Liver (tissue), 3 donors: Measurements from ENCODE around the gene EHD1.

ENCODE experiments used
- CTCF ChIP-seq: fragments of 150-350 bp; IDR thresholded peaks from 2 replicates; pipeline ENCODE4 v1.5.1; 2017; ENCODE audit warnings: improper control_type of control experiment, low read depth, low read length; ENCODE audit not compliant: missing input control
- EGR1 ChIP-seq, 2 donors: IDR thresholded peaks; 2 replicates each; pipeline ENCODE4 v1.6.1; 2016 to 2018; ENCODE audit warnings: antibody characterized with exemption in 2 of 2, low read depth in 2 of 2
- FOXA1 ChIP-seq: IDR thresholded peaks from 2 replicates; pipeline ENCODE4 v1.6.1; 2016; ENCODE audit warnings: antibody characterized with exemption
- GABPA ChIP-seq, 2 donors: IDR thresholded peaks in 1 of 2; conservative IDR thresholded peaks in 1 of 2; 2 replicates each; pipeline ENCODE4 v1.6.1; 2016; ENCODE audit warnings: antibody characterized with exemption in 2 of 2, mild to moderate bottlenecking in 1 of 2, moderate library complexity in 1 of 2
- MAX ChIP-seq: IDR thresholded peaks from 2 replicates; pipeline ENCODE4 v1.6.1; 2016; ENCODE audit warnings: antibody characterized with exemption
- RAD21 ChIP-seq, 2 donors: IDR thresholded peaks; 2 replicates each; pipeline ENCODE4 v1.6.1; 2016; ENCODE audit warnings: antibody characterized with exemption in 2 of 2, mild to moderate bottlenecking in 2 of 2
- SP1 ChIP-seq: IDR thresholded peaks from 2 replicates; pipeline ENCODE4 v1.6.1; 2018; ENCODE audit warnings: antibody characterized with exemption, mild to moderate bottlenecking
- TAF1 ChIP-seq: conservative IDR thresholded peaks from 2 replicates; pipeline ENCODE4 v1.6.1; 2016; ENCODE audit warnings: antibody characterized with exemption, mild to moderate bottlenecking
- YY1 ChIP-seq: IDR thresholded peaks from 2 replicates; pipeline ENCODE4 v1.6.1; 2016; ENCODE audit warnings: antibody characterized with exemption, mild to moderate bottlenecking
- TF ChIP-seq, protein P1 (sequence below): IDR thresholded peaks from 2 replicates; pipeline ENCODE4 v1.6.1; 2016; ENCODE audit warnings: antibody characterized with exemption, mild to moderate bottlenecking
- TF ChIP-seq, protein P2 (sequence below): IDR thresholded peaks from 2 replicates; pipeline ENCODE4 v1.6.1; 2016; ENCODE audit warnings: antibody characterized with exemption
- TF ChIP-seq, protein P3 (sequence below): IDR thresholded peaks from 2 replicates; pipeline ENCODE4 v1.6.1; 2016; ENCODE audit warnings: antibody characterized with exemption
- donor health status: healthy.
- donor health status: healthy.

DNA sequence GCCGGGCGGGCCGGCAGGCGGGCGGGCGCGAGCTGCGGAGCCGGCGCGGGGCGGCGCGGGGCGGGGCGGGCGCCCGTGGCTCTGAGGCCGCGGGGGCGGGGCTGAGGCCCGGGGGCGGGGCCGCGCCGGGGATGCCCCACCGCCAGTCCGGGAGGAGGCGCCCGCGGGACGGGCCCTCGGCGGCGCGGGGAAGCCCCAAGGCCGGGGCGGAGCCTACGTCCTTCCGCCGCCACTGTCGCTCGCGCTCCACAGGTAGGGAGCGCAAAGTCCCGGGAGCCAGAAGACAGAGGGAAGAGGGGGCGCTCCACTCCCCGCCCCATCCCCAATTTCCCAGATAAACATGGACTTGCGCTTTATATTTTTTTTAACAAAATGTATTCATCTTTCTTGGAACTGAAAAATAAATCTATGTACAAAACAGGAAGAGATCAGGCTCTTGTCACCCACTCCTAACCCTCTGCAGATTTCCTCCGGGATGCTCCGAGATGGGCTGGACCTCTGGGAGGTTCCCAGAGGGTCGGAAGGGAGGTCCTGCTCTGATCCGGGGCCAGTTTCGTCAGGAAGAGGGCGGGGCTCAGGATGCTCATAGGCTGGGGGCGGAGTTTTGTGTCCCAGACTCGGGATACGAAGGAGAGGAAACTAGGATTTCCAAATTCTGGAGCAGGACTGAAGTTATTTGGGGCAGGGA is 75.1 kb downstream of the EHD1 start, which contains the start of gene MAP4K2:
- TF ChIP-seq CTCF (peak; percentile 4), FOXA1 (no peak), EGR1 (IDR thresholded peaks at IDR 0.05; ENCODE audit: low read depth in 2 of 2) (no peak), SP1 (peak; percentile 35), RAD21 (IDR thresholded peaks at IDR 0.05) (no peak), TAF1 (no peak), GABPA (IDR thresholded peaks at IDR 0.05 in 1 of 2, conservative IDR thresholded peaks at IDR 0.05 in 1 of 2) (peak in 1 of 2 donors; percentile 25), MAX (no peak), YY1 (peak; percentile 25)
- TF ChIP-seq, protein P1, sequence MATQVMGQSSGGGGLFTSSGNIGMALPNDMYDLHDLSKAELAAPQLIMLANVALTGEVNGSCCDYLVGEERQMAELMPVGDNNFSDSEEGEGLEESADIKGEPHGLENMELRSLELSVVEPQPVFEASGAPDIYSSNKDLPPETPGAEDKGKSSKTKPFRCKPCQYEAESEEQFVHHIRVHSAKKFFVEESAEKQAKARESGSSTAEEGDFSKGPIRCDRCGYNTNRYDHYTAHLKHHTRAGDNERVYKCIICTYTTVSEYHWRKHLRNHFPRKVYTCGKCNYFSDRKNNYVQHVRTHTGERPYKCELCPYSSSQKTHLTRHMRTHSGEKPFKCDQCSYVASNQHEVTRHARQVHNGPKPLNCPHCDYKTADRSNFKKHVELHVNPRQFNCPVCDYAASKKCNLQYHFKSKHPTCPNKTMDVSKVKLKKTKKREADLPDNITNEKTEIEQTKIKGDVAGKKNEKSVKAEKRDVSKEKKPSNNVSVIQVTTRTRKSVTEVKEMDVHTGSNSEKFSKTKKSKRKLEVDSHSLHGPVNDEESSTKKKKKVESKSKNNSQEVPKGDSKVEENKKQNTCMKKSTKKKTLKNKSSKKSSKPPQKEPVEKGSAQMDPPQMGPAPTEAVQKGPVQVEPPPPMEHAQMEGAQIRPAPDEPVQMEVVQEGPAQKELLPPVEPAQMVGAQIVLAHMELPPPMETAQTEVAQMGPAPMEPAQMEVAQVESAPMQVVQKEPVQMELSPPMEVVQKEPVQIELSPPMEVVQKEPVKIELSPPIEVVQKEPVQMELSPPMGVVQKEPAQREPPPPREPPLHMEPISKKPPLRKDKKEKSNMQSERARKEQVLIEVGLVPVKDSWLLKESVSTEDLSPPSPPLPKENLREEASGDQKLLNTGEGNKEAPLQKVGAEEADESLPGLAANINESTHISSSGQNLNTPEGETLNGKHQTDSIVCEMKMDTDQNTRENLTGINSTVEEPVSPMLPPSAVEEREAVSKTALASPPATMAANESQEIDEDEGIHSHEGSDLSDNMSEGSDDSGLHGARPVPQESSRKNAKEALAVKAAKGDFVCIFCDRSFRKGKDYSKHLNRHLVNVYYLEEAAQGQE = no peak
- TF ChIP-seq, protein P2, sequence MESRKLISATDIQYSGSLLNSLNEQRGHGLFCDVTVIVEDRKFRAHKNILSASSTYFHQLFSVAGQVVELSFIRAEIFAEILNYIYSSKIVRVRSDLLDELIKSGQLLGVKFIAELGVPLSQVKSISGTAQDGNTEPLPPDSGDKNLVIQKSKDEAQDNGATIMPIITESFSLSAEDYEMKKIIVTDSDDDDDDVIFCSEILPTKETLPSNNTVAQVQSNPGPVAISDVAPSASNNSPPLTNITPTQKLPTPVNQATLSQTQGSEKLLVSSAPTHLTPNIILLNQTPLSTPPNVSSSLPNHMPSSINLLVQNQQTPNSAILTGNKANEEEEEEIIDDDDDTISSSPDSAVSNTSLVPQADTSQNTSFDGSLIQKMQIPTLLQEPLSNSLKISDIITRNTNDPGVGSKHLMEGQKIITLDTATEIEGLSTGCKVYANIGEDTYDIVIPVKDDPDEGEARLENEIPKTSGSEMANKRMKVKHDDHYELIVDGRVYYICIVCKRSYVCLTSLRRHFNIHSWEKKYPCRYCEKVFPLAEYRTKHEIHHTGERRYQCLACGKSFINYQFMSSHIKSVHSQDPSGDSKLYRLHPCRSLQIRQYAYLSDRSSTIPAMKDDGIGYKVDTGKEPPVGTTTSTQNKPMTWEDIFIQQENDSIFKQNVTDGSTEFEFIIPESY = no peak
- TF ChIP-seq, protein P3, sequence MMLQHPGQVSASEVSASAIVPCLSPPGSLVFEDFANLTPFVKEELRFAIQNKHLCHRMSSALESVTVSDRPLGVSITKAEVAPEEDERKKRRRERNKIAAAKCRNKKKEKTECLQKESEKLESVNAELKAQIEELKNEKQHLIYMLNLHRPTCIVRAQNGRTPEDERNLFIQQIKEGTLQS = no peak
